RWPE2 (cell line): ENCODE results near the gene GJA10.

Source experiments
- ATAC-seq: fragments of 200-7000 bp; cut with Tn5 transposase; 3 replicates; pipeline ENCODE4 v1.9.1; 2021; ENCODE audit warnings: low read depth
- DNase-seq: peaks from one replicate; pipeline ENCODE4 v3.0.0-alpha.2; 2020; ENCODE audit warnings: low spot score
- H3K27ac ChIP-seq: fragments of 450-650 bp; 2 replicates; pipeline ENCODE4 v1.5.1; 2017; ENCODE audit warnings: mild to moderate bottlenecking; ENCODE audit not compliant: poor library complexity, severe bottlenecking
- H3K27me3 ChIP-seq: fragments of 250-450 bp; sonication (Bioruptor Pico); 2 replicates; pipeline ENCODE4 v1.5.1; 2021; ENCODE audit warnings: mild to moderate bottlenecking, moderate library complexity; ENCODE audit not compliant: insufficient read depth, poor library complexity, severe bottlenecking
- H3K36me3 ChIP-seq: fragments of 250-450 bp; sonication (Bioruptor Pico); 2 replicates; pipeline ENCODE4 v1.5.1; 2020; ENCODE audit warnings: low read depth, mild to moderate bottlenecking, moderate library complexity
- H3K4me1 ChIP-seq: fragments of 250-450 bp; sonication (Bioruptor Pico); 2 replicates; pipeline ENCODE4 v1.5.1; 2021; ENCODE audit warnings: mild to moderate bottlenecking, moderate library complexity; ENCODE audit not compliant: insufficient read depth, poor library complexity, severe bottlenecking
- H3K4me3 ChIP-seq: fragments of 250-450 bp; sonication (Bioruptor Pico); 2 replicates; pipeline ENCODE4 v1.5.1; 2021; ENCODE audit warnings: mild to moderate bottlenecking, moderate library complexity; ENCODE audit not compliant: severe bottlenecking
- H3K9me3 ChIP-seq: fragments of 250-450 bp; sonication (Bioruptor Pico); 2 replicates; pipeline ENCODE4 v1.5.1; 2021; ENCODE audit warnings: mild to moderate bottlenecking, moderate library complexity; ENCODE audit not compliant: severe bottlenecking
- TF ChIP-seq, protein P1 (sequence below): fragments of 450-650 bp; IDR thresholded peaks from one replicate; pipeline ENCODE4 v1.5.1; 2017; ENCODE audit warnings: mild to moderate bottlenecking, moderate library complexity; ENCODE audit not compliant: poor library complexity, severe bottlenecking

Gene GJA10

DNA sequence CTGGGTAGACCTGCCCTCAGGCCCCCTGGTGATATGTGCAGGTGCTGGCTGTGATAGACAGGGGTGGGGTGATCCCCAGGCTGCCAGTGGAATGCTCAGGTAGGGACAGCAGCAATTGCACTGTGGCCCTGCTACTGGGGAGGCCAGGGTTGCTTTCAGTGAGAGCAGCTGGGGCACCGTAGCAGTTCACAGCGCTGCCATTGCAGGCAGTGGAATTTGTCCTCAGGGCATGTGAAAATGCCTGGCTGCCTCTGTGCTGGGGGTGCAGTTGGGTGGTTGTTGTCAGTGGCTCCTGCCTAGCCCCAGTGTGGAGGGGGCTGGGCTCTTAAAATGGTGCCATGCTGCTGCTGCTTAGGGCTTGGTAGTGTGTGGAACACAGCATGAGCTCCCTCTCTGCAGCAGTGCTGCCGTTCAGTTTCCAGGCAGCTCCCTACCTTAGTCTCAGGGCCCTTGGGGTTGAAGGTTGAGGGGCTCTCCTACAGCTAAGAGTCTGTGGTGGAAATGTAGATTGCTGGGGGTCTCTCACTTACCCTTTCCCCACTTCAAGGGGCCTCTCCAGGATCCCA, 23.6 kb downstream of the GJA10 start:
- no peak overlapping the region for H3K4me3 ChIP-seq
- ATAC-seq, result no peak
- H3K27ac ChIP-seq, result no peak overlapping the region
- peaks cover 8% of the 10 kb centered on the region for H3K4me1 ChIP-seq
- TF ChIP-seq, protein P1, sequence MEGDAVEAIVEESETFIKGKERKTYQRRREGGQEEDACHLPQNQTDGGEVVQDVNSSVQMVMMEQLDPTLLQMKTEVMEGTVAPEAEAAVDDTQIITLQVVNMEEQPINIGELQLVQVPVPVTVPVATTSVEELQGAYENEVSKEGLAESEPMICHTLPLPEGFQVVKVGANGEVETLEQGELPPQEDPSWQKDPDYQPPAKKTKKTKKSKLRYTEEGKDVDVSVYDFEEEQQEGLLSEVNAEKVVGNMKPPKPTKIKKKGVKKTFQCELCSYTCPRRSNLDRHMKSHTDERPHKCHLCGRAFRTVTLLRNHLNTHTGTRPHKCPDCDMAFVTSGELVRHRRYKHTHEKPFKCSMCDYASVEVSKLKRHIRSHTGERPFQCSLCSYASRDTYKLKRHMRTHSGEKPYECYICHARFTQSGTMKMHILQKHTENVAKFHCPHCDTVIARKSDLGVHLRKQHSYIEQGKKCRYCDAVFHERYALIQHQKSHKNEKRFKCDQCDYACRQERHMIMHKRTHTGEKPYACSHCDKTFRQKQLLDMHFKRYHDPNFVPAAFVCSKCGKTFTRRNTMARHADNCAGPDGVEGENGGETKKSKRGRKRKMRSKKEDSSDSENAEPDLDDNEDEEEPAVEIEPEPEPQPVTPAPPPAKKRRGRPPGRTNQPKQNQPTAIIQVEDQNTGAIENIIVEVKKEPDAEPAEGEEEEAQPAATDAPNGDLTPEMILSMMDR, result no peak
- no peaks in the 10 kb centered on the region for H3K36me3 ChIP-seq
- H3K27me3 ChIP-seq, result no peaks in the 10 kb centered on the region
- no peaks in the 10 kb centered on the region for H3K9me3 ChIP-seq
- no peak for DNase-seq

DNA sequence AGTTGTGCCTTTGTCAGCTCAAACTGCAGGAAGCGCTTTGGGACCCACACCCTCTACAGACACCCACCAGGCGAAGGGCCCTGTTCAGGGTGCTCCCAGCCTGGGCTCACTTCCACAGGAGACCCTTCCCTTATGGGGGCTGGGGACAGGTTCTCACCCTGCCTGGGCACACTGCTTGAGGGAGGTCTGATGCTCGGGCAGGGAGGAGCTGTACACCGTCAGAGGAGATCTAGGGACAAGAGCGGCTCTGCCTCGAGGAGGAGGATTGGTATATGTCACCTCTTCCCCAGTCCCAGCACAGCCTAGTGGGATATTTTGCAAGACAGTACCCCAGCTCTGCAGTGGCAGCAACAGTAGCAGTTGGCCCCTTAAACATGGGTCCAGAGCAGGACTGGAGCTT, 26.9 kb downstream of the GJA10 start:
- Histone ChIP-seq H3K9me3 (no peaks in the 10 kb centered on the region), H3K4me1 (peaks cover 17% of the 10 kb centered on the region), H3K36me3 (no peaks in the 10 kb centered on the region), H3K27me3 (no peaks in the 10 kb centered on the region), H3K4me3 (no peak overlapping the region), H3K27ac (no peak overlapping the region)
- TF ChIP-seq, protein P1, result no peak
- DNase-seq (no peak), ATAC-seq (no peak)

DNA sequence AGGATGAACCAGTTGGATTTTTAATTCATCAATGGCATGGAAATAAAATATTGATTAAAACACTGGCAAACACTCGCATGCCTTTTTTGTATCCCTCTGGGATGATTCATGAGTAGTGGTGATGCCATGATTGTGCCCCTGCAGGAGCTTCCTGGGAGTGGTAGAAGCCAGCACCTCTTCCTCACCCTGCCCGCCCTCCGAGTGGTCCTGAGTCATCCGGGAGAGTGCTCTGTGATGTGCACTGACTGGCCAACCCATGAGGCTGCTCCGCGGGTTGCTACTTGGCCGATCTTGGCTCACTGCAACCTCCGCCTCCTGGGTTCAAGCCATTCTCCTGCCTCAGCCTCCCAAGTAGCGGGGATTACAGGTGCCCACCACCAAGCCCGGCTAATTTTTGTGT, 27.4 kb downstream of the GJA10 start:
- H3K36me3 ChIP-seq, result no peaks in the 10 kb centered on the region
- H3K4me1 ChIP-seq, result peaks cover 17% of the 10 kb centered on the region
- H3K4me3 ChIP-seq, result no peak overlapping the region
- H3K9me3 ChIP-seq, result no peaks in the 10 kb centered on the region
- H3K27me3 ChIP-seq, result no peaks in the 10 kb centered on the region
- no peak overlapping the region for H3K27ac ChIP-seq
- DNase-seq (no peak), ATAC-seq (peak; percentile 90)
- TF ChIP-seq, protein P1, result no peak

DNA sequence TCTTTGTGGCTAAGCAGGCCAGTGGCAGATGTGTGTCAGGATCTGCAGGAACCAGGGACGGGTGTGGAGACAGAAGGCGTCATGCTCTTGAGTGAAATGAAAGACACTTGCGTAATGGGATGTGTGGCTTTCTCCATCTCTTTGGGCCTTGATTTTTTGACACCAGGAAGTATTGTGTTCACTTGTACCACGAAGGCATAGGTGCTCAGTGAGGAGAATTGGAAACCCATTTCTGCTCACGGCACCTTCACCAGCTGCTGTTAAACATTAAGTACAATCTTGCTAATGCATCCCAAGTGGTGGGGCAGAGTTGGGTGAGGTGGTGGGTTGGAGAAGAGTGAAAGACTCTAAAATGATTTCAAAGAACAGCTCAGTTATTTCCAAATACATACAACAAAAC, 30.0 kb downstream of the GJA10 start:
- DNase-seq (no peak), ATAC-seq (no peak)
- Histone ChIP-seq H3K9me3 (no peaks in the 10 kb centered on the region), H3K36me3 (no peaks in the 10 kb centered on the region), H3K4me3 (no peak overlapping the region), H3K27ac (no peak overlapping the region), H3K4me1 (peaks cover 24% of the 10 kb centered on the region), H3K27me3 (no peaks in the 10 kb centered on the region)
- TF ChIP-seq, protein P1, result no peak

DNA sequence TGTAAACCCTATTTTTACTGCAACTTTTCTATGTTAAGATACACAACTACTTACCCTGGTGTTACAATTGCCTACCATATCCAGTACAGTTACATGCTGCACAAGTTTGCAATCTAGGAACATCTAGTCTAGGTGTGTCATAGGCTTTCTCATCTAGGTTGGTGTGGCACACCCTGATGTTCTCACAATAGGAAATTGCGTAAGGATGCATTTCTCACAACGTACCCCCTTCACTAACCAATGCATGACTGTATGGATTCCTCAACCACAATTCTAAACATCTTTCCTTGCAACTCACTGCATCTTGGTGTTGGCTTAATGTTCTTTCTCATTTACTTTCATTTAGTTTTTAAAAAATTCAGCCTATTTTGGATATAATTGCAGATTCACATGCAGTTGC, 31.6 kb downstream of the GJA10 start:
- no peaks in the 10 kb centered on the region for H3K9me3 ChIP-seq
- H3K4me1 ChIP-seq, result peaks cover 24% of the 10 kb centered on the region
- TF ChIP-seq, protein P1, result no peak
- ATAC-seq (peak; percentile 87), DNase-seq (no peak)
- no peak overlapping the region for H3K4me3 ChIP-seq
- peak overlapping the region; percentile 32 for H3K27ac ChIP-seq
- H3K27me3 ChIP-seq, result no peaks in the 10 kb centered on the region
- no peaks in the 10 kb centered on the region for H3K36me3 ChIP-seq
